Body of pancreas (tissue), 4 donors: Measurements from ENCODE around the gene CAPN15. TPM values are rescaled to one million over a fixed set of nuclear protein-coding genes. Genes with fewer than 3 reads are reported as not detected.

Experiments
- ATAC-seq: fragments of 150-250 bp; one replicate; pipeline ENCODE4 v1.9.1; 2016
- DNase-seq, 4 donors: peaks; one replicate each; pipeline ENCODE4 v3.0.0-alpha.2; 2019
- H3K27ac ChIP-seq, 4 donors: fragments of 200-600 bp; sonication (generic); 1 replicate in 3 of 4; 2 replicates in 1 of 4; pipeline versions ENCODE4 v1.5.1 to v1.6.1; 2016 to 2019; ENCODE audit warnings: mild to moderate bottlenecking in 1 of 4, mixed read lengths in 1 of 4, moderate library complexity in 1 of 4
- H3K27me3 ChIP-seq, 2 donors: fragments of 200-600 bp; sonication (generic); one replicate each; pipeline ENCODE4 v1.6.0; 2016; ENCODE audit warnings: mild to moderate bottlenecking in 1 of 2
- H3K36me3 ChIP-seq, 2 donors: fragments of 200-600 bp; sonication (generic); replicated peaks in 1 of 2; 2 replicates each; pipeline ENCODE4 v1.5.1; 2016; ENCODE audit warnings: low read depth in 2 of 2; ENCODE audit not compliant: insufficient read depth in 1 of 2
- H3K4me1 ChIP-seq: fragments of 200-600 bp; sonication (generic); one replicate; pipeline ENCODE4 v1.6.0; 2016
- H3K4me3 ChIP-seq, 2 donors: fragments of 200-600 bp; sonication (generic); 1 replicate in 1 of 2; 2 replicates in 1 of 2; pipeline ENCODE4 v1.5.1; 2016 to 2019
- H3K9me3 ChIP-seq, 3 donors: fragments of 200-600 bp; sonication (generic); 1 replicate in 2 of 3; 2 replicates in 1 of 3; pipeline ENCODE4 v1.5.1; 2016
- CTCF ChIP-seq, 7 experiments: fragments of 450-650 bp in 4 of 7; fragments of 200-600 bp in 3 of 7; sonication (generic) in 3 of 7; IDR thresholded peaks; one replicate each; pipeline ENCODE4 v1.5.1; 2016 to 2019; ENCODE audit warnings: antibody characterized with exemption in 7 of 7
- POLR2A ChIP-seq, 3 donors: fragments of 450-650 bp; IDR thresholded peaks; one replicate each; pipeline ENCODE4 v1.6.1; 2016; ENCODE audit warnings: antibody characterized with exemption in 3 of 3, mild to moderate bottlenecking in 2 of 3
- WGBS, 2 donors: methylation state at CpG; one replicate each; pipeline ENCODE4 v1.1.5; 2017; 5-methylcytosine and 5-hydroxymethylcytosine counted together
- intact Hi-C: fragments of 100-400 bp; cut with DNase I; formaldehyde crosslinking; loops from one replicate; pipeline ENCODE4 v1.15.1; 2023
- total RNA-seq, 2 donors: library from RNA; depleted of rRNA; stranded (reverse); fragments of >200 nt; gene quantifications; one replicate each; pipeline ENCODE4 v1.1.0, GENCODE V29; 2016

CAPN15 gene
- total RNA-seq, 2 donors from 2014 or later: 48.0 to 104 TPM

- no peak for TF ChIP-seq CTCF (IDR thresholded peaks at IDR 0.05)
- TF ChIP-seq POLR2A (IDR thresholded peaks at IDR 0.05): no peak
- H3K9me3 ChIP-seq: no peaks in the 10 kb centered on the region
- intact Hi-C loops: no loop called here
- peaks cover 22% of the 10 kb centered on the region for H3K4me1 ChIP-seq
- no peak overlapping the region for H3K27ac ChIP-seq
- DNase-seq: no peak
- H3K4me3 ChIP-seq: no peak overlapping the region
- WGBS, 2 donors: 76 to 78% methylated on average over 13 to 23 of the region's 23 CpGs
- no peaks in the 10 kb centered on the region for H3K27me3 ChIP-seq
- H3K36me3 ChIP-seq: no peaks in the 10 kb centered on the region
- no peak for ATAC-seq
Measured at GRCh38 chr16:557463-558297, 30.2 kb downstream of the CAPN15 start.

- peaks cover 22% of the 10 kb centered on the region for H3K4me1 ChIP-seq
- H3K9me3 ChIP-seq: no peaks in the 10 kb centered on the region
- no peak overlapping the region for H3K27ac ChIP-seq
- no peak for DNase-seq
- ATAC-seq: no peak
- TF ChIP-seq CTCF (IDR thresholded peaks at IDR 0.05) (no peak), POLR2A (IDR thresholded peaks at IDR 0.05) (no peak)
- no peaks in the 10 kb centered on the region for H3K36me3 ChIP-seq
- WGBS, 2 donors: 56 to 75% methylated on average over 7 to 18 of the region's 22 CpGs
- no peak overlapping the region for H3K4me3 ChIP-seq
- intact Hi-C loops: no loop called here
- H3K27me3 ChIP-seq: no peaks in the 10 kb centered on the region
Measured at GRCh38 chr16:558298-559020, 30.9 kb downstream of the CAPN15 start.

DNA sequence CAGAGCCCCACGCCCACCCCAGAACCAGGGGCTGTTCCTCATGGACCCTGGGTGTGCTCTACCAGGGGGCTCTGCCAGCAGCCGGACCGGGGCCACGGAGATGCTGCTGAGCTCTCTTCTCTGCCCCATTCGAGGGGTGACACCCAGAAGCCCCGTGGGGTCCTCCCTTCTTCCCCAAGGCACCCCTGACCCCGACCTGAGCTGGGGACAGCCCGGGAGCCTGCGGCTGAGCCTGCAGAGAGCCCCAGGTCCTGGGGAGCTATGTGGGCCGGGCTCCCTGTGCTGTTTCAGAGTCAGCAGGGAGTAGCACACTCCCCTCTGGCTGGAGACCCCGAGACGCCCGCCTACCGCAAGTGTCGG lies 31.5 kb downstream of the CAPN15 start:
- 83 to 92% methylated on average over 5 to 14 of the region's 15 CpGs for WGBS, 2 donors
- no peaks in the 10 kb centered on the region for H3K9me3 ChIP-seq
- ATAC-seq (no peak), DNase-seq (no peak)
- no peak overlapping the region for H3K4me3 ChIP-seq
- intact Hi-C loops: no loop called here
- H3K27ac ChIP-seq: no peak overlapping the region
- H3K36me3 ChIP-seq: no peaks in the 10 kb centered on the region
- no peaks in the 10 kb centered on the region for H3K27me3 ChIP-seq
- peaks cover 22% of the 10 kb centered on the region for H3K4me1 ChIP-seq
- no peak for TF ChIP-seq POLR2A (IDR thresholded peaks at IDR 0.05)
- no peak for TF ChIP-seq CTCF (IDR thresholded peaks at IDR 0.05)

DNA sequence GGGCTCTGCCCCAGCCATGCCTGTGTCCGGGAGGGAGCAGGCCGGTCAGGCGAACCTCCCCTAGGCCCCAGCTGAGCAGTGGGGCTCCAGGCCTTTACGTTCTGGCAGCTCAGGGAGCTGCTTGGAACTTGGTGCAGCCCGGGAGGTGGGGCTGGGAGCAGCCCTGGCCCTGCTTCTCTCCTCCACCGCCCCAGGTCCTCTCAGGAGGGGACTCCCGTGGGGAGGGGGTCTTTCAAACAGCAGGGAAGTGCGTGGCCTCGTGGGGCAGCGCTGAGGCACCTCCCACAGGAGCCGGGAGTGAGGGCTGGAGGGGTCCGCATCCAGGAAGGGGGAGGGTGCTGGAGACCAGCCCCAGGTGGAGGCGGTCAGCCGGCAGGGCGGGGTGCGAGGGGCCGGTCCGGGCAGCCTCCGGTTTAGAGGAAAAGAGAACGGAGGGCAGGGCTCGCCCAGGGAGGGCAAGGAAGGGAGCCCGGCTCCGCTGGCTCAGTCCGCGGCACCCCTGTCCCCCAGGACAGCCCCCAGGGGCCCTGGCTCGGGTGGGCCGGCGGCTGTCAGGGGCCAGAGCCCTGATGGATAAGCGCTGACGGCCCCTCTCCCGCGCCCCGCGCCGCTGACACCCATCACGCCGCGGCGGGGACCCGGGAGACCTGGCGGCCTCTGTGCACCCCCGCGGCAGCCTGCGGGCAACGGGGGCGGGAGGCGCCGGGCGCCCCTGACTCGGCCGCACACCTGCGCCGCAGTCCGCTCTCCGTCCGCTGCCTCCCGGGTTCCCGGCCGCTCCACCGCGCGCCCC lies 32.1 kb downstream of the CAPN15 start:
- Histone ChIP-seq H3K9me3 (no peaks in the 10 kb centered on the region), H3K27ac (no peak overlapping the region), H3K4me3 (no peak overlapping the region), H3K4me1 (peaks cover 22% of the 10 kb centered on the region), H3K27me3 (no peaks in the 10 kb centered on the region), H3K36me3 (no peaks in the 10 kb centered on the region)
- no peak for TF ChIP-seq POLR2A (IDR thresholded peaks at IDR 0.05)
- TF ChIP-seq CTCF (IDR thresholded peaks at IDR 0.05): no peak
- no peak for ATAC-seq
- intact Hi-C loops: no loop called here
- no peak for DNase-seq
- 33 to 64% methylated on average over 24 to 40 of the region's 62 CpGs for WGBS, 2 donors
